Measurements from ENCODE around the gene CYP3A7. TPM values are rescaled to one million over a fixed set of nuclear protein-coding genes. Genes with fewer than 3 reads are reported as not detected.

The CYP3A7 gene
- total and polyA plus RNA-seq, 2 of the 13 experiments (the other 11 are each of a cell fraction or from before 2014, with no cell fraction given), result 5.8 to 6.4 TPM

DNA sequence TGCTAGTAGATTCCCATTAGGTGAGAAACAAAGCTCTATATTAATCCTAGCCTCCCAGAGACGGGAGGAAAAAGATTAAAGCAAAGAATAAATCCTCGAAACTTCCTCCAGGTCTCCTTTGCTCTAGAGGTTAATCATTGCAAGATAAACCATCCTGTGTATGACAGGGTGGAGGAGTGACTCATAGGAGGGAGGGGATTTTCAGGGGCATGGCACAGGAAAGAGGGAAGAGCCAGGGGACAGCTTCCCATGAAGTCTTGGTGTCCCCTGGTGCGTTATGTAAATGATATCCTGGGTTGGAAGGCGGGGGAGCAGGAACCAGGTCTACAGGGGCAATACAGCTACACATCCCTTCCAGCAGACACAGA, 56.0 kb downstream of the CYP3A7 start (continued):
- TF ChIP-seq TP53 (CRISPR knock-in tag; conservative IDR thresholded peaks at IDR 0.05) (no peak), PAX8 (CRISPR knock-in tag; IDR thresholded peaks at IDR 0.05; ENCODE audit: borderline replicate concordance) (no peak), PRMT3 (CRISPR knock-in tag; IDR thresholded peaks at IDR 0.05; ENCODE audit: borderline replicate concordance, low read depth) (no peak), PHB2 (IDR thresholded peaks at IDR 0.05; ENCODE audit: partially characterized antibody) (no peak), ZNF143 (CRISPR knock-in tag; IDR thresholded peaks at IDR 0.05) (no peak), SIN3A (IDR thresholded peaks at IDR 0.05; ENCODE audit: borderline replicate concordance, low read depth, low read length) (no peak), FOXK2 (IDR thresholded peaks at IDR 0.05) (no peak), ETV5 (CRISPR knock-in tag; IDR thresholded peaks at IDR 0.05; ENCODE audit: borderline replicate concordance) (peak; percentile 72; the same call in 1 of the 2 replicates), POLR2AphosphoS5 (IDR thresholded peaks at IDR 0.05; ENCODE audit: low read depth, low read length) (no peak), NRL (CRISPR knock-in tag; IDR thresholded peaks at IDR 0.05; ENCODE audit: borderline replicate concordance) (no peak), ZNF512 (CRISPR knock-in tag; IDR thresholded peaks at IDR 0.05) (no peak), ZNF615 (CRISPR knock-in tag; IDR thresholded peaks at IDR 0.05; ENCODE audit: borderline replicate concordance) (no peak), MBNL3 (CRISPR knock-in tag; conservative IDR thresholded peaks at IDR 0.05) (no peak), TFDP2 (CRISPR knock-in tag; IDR thresholded peaks at IDR 0.05) (no peak), TGIF2 (CRISPR knock-in tag; IDR thresholded peaks at IDR 0.05) (no peak), SALL2 (CRISPR knock-in tag; IDR thresholded peaks at IDR 0.05) (no peak), CBX5 (CRISPR knock-in tag; IDR thresholded peaks at IDR 0.05; ENCODE audit: borderline replicate concordance) (peak; percentile 31; the same call in 1 of the 2 replicates), ZNF883 (CRISPR knock-in tag; IDR thresholded peaks at IDR 0.05; ENCODE audit: not compliant biosample characterization) (no peak), RBM39 (IDR thresholded peaks at IDR 0.05; ENCODE audit: low read depth, low read length, poor library complexity, severe bottlenecking) (no peak), MEIS2 (CRISPR knock-in tag; IDR thresholded peaks at IDR 0.05) (no peak), WIZ (CRISPR knock-in tag; IDR thresholded peaks at IDR 0.05) (no peak)
- TF ChIP-seq, protein P1, sequence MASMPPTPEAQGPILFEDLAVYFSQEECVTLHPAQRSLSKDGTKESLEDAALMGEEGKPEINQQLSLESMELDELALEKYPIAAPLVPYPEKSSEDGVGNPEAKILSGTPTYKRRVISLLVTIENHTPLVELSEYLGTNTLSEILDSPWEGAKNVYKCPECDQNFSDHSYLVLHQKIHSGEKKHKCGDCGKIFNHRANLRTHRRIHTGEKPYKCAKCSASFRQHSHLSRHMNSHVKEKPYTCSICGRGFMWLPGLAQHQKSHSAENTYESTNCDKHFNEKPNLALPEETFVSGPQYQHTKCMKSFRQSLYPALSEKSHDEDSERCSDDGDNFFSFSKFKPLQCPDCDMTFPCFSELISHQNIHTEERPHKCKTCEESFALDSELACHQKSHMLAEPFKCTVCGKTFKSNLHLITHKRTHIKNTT (CRISPR knock-in tag; IDR thresholded peaks at IDR 0.05), result no peak
- TF ChIP-seq, protein P2, sequence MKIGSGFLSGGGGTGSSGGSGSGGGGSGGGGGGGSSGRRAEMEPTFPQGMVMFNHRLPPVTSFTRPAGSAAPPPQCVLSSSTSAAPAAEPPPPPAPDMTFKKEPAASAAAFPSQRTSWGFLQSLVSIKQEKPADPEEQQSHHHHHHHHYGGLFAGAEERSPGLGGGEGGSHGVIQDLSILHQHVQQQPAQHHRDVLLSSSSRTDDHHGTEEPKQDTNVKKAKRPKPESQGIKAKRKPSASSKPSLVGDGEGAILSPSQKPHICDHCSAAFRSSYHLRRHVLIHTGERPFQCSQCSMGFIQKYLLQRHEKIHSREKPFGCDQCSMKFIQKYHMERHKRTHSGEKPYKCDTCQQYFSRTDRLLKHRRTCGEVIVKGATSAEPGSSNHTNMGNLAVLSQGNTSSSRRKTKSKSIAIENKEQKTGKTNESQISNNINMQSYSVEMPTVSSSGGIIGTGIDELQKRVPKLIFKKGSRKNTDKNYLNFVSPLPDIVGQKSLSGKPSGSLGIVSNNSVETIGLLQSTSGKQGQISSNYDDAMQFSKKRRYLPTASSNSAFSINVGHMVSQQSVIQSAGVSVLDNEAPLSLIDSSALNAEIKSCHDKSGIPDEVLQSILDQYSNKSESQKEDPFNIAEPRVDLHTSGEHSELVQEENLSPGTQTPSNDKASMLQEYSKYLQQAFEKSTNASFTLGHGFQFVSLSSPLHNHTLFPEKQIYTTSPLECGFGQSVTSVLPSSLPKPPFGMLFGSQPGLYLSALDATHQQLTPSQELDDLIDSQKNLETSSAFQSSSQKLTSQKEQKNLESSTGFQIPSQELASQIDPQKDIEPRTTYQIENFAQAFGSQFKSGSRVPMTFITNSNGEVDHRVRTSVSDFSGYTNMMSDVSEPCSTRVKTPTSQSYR (CRISPR knock-in tag; IDR thresholded peaks at IDR 0.05; ENCODE audit: borderline replicate concordance), result no peak
- TF ChIP-seq, protein P3, sequence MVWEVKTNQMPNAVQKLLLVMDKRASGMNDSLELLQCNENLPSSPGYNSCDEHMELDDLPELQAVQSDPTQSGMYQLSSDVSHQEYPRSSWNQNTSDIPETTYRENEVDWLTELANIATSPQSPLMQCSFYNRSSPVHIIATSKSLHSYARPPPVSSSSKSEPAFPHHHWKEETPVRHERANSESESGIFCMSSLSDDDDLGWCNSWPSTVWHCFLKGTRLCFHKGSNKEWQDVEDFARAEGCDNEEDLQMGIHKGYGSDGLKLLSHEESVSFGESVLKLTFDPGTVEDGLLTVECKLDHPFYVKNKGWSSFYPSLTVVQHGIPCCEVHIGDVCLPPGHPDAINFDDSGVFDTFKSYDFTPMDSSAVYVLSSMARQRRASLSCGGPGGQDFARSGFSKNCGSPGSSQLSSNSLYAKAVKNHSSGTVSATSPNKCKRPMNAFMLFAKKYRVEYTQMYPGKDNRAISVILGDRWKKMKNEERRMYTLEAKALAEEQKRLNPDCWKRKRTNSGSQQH (CRISPR knock-in tag; IDR thresholded peaks at IDR 0.05; ENCODE audit: low read depth), result no peak
